Skeletal muscle tissue (tissue), 4 donors: ENCODE measurements around the gene VCL. TPM values are rescaled to one million over a fixed set of nuclear protein-coding genes. Genes with fewer than 3 reads are reported as not detected.

ENCODE experiments used
- H3K27ac ChIP-seq: one replicate; pipeline ENCODE4 v1.7.0; 2013; ENCODE audit warnings: mild to moderate bottlenecking, low read depth, low read length, inconsistent platforms
- H3K27me3 ChIP-seq, 3 donors: one replicate each; pipeline ENCODE4 v1.7.0; 2013; ENCODE audit warnings: low read length in 3 of 3; ENCODE audit not compliant: control insufficient read depth in 3 of 3, insufficient read depth in 3 of 3
- H3K36me3 ChIP-seq, 3 donors: one replicate each; pipeline ENCODE4 v1.7.0; 2013; ENCODE audit warnings: low read length in 3 of 3; ENCODE audit not compliant: control insufficient read depth in 3 of 3, insufficient read depth in 3 of 3
- H3K4me1 ChIP-seq, 3 donors: one replicate each; pipeline ENCODE4 v1.7.0; 2013; ENCODE audit warnings: low read length in 3 of 3, mild to moderate bottlenecking in 3 of 3; ENCODE audit not compliant: control insufficient read depth in 3 of 3, insufficient read depth in 3 of 3
- H3K4me3 ChIP-seq, 3 donors: one replicate each; pipeline ENCODE4 v1.7.0; 2013; ENCODE audit warnings: low read length in 3 of 3
- H3K9ac ChIP-seq, 3 donors: one replicate each; pipeline ENCODE4 v1.7.0; 2013; ENCODE audit warnings: low read length in 3 of 3, mild to moderate bottlenecking in 3 of 3, moderate library complexity in 2 of 3, low read depth in 1 of 3
- H3K9me3 ChIP-seq, 3 donors: one replicate each; pipeline ENCODE4 v1.7.0; 2013; ENCODE audit warnings: low read length in 3 of 3; ENCODE audit not compliant: control insufficient read depth in 3 of 3
- total RNA-seq: library from RNA; depleted of rRNA; stranded (reverse); fragments of >200 nt; gene quantifications from one replicate; pipeline ENCODE4 v1.2.3, GENCODE V29; 2014
- donor health status: Osteomylitis.

VCL gene
- 83.0 TPM for total RNA-seq

DNA sequence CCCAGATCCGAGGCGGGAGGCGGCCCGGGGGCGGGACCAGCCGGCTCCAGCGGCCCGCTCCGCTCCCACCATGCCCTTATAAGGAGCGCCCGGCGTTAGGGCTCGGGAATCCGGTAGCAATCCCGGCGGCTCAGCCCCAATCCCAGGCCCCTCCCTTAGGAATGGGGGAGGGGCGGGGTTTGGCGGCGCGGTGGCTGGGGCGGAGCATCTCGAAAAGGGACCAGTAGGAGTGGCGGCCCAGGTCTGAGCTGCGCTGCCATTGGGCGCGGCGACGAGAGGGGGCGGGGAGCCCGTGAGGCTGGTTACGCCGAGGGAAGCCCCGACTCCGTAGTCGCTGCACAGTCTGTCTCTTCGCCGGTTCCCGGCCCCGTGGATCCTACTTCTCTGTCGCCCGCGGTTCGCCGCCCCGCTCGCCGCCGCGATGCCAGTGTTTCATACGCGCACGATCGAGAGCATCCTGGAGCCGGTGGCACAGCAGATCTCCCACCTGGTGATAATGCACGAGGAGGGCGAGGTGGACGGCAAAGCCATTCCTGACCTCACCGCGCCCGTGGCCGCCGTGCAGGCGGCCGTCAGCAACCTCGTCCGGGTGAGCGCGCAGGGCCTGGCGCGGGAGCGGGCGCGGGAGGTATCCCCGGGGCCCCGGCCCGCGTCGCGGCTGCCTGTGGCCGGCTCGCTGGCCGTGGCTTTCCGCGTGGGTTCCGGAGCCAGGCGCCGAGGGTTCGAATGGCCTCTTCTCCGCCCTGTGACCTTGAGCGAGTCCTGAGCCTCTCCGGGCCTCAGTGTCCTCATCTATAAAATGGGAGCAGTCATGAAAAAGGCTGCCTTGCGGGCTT lies at the start of gene VCL:
Gene VCL (plus strand): TSS at position 330 of the 836 bp plus-strand sequence. CDS start 92 bp downstream, at position 422.
- Histone ChIP-seq H3K9ac (peak within 1 kb of the TSS; percentile 92 to 96 (median 95)), H3K27ac (peak within 1 kb of the TSS; percentile 93), H3K36me3 (peaks cover 0 to 2% (median 0%) of the 10 kb centered on the region in 3 donors), H3K4me3 (peak within 1 kb of the TSS; percentile 96 to 98 (median 98)), H3K9me3 (no peaks in the 10 kb centered on the region), H3K27me3 (no peaks in the 10 kb centered on the region), H3K4me1 (peaks cover 12 to 25% (median 19%) of the 10 kb centered on the region in 3 donors)

DNA sequence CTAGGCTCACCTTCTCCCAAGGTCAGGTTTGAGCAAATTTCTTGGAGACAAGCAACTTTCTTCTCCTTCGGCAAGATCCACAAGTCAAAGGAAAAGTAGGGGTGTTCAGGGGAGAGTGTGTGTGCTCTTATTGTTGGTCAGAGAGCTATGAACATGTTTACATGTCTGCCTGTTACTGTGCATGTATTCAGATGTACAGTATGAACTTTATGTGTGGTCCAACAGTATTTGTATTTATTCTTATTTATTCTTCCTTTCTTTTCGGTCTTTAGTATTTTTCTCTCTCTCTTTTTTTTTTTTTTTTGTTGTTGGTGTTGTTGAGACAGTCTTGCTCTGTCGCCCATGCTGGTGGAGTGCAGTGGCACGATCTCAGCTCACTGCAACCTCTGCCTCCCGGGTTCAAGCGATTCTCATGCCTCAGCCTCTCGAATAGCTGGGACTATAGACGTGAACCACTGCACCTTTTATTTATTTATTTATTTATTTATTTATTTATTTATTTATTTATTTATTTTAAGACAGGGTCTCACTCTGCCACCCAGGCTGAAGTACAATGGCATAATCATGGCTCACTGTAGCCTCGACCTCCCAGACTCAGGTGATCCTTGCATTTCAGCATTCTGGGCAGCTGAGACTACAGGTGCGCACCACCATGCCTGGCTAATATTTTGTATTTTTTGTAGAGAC lies 48.8 kb upstream of the VCL start:
- no peak overlapping the region for H3K4me3 ChIP-seq
- H3K9me3 ChIP-seq: no peaks in the 10 kb centered on the region
- H3K9ac ChIP-seq: no peak overlapping the region
- H3K27me3 ChIP-seq: no peaks in the 10 kb centered on the region
- H3K27ac ChIP-seq: no peak overlapping the region
- H3K4me1 ChIP-seq: no peaks in the 10 kb centered on the region
- no peaks in the 10 kb centered on the region for H3K36me3 ChIP-seq

GRCh38 chr10:73950155-73950948 lies 47.6 kb upstream of the VCL start:
- no peak overlapping the region for H3K27ac ChIP-seq
- no peaks in the 10 kb centered on the region for H3K4me1 ChIP-seq
- no peaks in the 10 kb centered on the region for H3K27me3 ChIP-seq
- H3K36me3 ChIP-seq: no peaks in the 10 kb centered on the region
- no peak overlapping the region for H3K4me3 ChIP-seq
- H3K9me3 ChIP-seq: no peaks in the 10 kb centered on the region
- H3K9ac ChIP-seq: no peak overlapping the region

DNA sequence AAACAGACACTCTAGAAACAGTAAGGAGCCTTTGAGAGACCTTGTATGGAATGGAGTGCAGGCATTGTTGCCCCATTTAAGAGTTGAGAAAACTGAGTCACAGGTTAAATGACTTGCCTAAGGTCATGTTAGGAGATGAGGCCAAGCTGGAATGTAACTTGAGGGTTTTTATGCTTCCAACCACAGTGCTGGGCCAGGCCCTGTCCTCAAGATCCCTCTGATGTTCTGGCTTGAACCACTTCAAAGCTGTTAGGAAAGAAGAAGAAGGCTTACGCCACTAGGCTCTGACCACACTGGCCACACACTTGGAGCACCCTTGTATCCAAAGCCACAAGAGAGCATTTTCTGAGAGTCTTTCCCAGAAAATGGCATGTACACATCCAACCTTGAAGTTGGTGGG lies 44.3 kb upstream of the VCL start:
- Histone ChIP-seq H3K36me3 (no peaks in the 10 kb centered on the region), H3K9ac (no peak overlapping the region), H3K27ac (no peak overlapping the region), H3K4me3 (no peak overlapping the region), H3K27me3 (no peaks in the 10 kb centered on the region), H3K9me3 (no peaks in the 10 kb centered on the region), H3K4me1 (peaks cover 10 to 13% (median 10%) of the 10 kb centered on the region in 3 donors)

DNA sequence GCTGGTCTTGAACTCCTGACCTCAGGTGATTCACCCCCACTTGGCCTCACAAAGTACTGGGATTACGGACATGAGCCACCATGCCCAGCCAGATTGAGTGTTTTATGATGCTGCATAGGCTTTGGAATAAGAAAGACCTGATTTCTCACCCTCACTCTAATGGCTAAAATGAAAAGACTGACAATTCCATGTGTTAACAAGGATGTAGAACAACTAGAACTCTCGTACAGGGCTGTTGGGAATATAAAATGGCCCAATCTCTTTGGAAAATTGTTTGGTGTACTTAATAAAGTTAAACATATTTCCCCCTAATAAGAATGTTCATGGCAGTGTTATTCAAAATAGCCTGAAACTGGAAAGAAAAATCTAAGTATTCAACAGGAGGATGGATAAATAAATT lies 43.2 kb upstream of the VCL start:
- no peaks in the 10 kb centered on the region for H3K36me3 ChIP-seq
- no peak overlapping the region for H3K9ac ChIP-seq
- no peaks in the 10 kb centered on the region for H3K27me3 ChIP-seq
- H3K4me3 ChIP-seq: no peak overlapping the region
- H3K4me1 ChIP-seq: peaks cover 10 to 14% (median 10%) of the 10 kb centered on the region in 3 donors
- no peak overlapping the region for H3K27ac ChIP-seq
- H3K9me3 ChIP-seq: no peaks in the 10 kb centered on the region

GRCh38 chr10:73955719-73956118 lies 42.2 kb upstream of the VCL start:
- Histone ChIP-seq H3K9ac (no peak overlapping the region), H3K27me3 (no peaks in the 10 kb centered on the region), H3K27ac (no peak overlapping the region), H3K36me3 (no peaks in the 10 kb centered on the region), H3K4me3 (no peak overlapping the region), H3K4me1 (peaks cover 10 to 14% (median 10%) of the 10 kb centered on the region in 3 donors), H3K9me3 (no peaks in the 10 kb centered on the region)

GRCh38 chr10:73956476-73957359 lies 41.2 kb upstream of the VCL start:
- H3K4me3 ChIP-seq: no peak overlapping the region
- peak overlapping the region in 2 of 3 donors; percentile 3 to 43 for H3K9ac ChIP-seq
- H3K36me3 ChIP-seq: no peaks in the 10 kb centered on the region
- H3K27ac ChIP-seq: peak overlapping the region; percentile 54
- H3K9me3 ChIP-seq: no peaks in the 10 kb centered on the region
- H3K27me3 ChIP-seq: no peaks in the 10 kb centered on the region
- H3K4me1 ChIP-seq: peaks cover 10 to 14% (median 10%) of the 10 kb centered on the region in 3 donors

DNA sequence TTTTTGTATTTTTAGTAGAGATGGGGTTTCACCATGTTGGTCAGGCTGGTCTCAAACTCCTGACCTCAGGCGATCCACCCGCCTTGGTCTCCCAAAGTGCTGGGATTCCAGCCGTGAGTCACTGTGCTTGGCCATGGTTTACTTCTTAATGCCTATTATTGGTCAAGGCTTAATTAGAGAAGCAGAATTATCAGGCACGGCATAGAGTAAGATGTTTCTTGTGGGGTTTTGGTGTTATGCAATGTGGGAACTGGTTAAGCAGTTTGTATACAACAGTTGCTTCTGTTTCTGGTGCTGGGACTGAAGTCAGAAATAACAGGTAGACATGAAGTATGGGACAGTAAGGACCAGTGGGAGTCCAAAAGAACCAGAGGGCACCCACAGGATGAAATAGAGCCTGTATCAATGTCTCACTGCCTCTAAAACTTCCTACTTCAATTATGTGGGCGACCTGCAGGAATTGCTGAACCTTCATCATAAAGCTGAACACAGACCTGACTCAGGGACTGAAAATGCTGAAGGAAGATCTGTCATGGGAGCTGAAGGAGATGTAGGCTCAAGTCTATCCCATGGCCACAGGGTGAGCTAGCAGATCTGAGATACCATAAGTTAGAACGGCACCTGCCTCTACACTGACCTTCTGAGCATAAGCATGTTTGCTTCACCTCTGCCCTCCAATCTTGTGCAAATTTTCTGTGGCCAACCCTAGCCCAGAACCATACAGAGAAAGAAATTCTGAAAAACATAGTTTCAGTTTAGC lies 38.3 kb upstream of the VCL start:
- H3K27me3 ChIP-seq: no peaks in the 10 kb centered on the region
- H3K27ac ChIP-seq: no peak overlapping the region

More for the DNA sequence above, 38.3 kb upstream of the VCL start:
- no peaks in the 10 kb centered on the region for H3K36me3 ChIP-seq
- no peaks in the 10 kb centered on the region for H3K9me3 ChIP-seq
- H3K9ac ChIP-seq: no peak overlapping the region
- peaks cover 10 to 14% (median 10%) of the 10 kb centered on the region in 3 donors for H3K4me1 ChIP-seq
- no peak overlapping the region for H3K4me3 ChIP-seq
